Measurements from ENCODE around the gene RPS27.

- TF ChIP-seq, protein P1, sequence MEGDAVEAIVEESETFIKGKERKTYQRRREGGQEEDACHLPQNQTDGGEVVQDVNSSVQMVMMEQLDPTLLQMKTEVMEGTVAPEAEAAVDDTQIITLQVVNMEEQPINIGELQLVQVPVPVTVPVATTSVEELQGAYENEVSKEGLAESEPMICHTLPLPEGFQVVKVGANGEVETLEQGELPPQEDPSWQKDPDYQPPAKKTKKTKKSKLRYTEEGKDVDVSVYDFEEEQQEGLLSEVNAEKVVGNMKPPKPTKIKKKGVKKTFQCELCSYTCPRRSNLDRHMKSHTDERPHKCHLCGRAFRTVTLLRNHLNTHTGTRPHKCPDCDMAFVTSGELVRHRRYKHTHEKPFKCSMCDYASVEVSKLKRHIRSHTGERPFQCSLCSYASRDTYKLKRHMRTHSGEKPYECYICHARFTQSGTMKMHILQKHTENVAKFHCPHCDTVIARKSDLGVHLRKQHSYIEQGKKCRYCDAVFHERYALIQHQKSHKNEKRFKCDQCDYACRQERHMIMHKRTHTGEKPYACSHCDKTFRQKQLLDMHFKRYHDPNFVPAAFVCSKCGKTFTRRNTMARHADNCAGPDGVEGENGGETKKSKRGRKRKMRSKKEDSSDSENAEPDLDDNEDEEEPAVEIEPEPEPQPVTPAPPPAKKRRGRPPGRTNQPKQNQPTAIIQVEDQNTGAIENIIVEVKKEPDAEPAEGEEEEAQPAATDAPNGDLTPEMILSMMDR (IDR thresholded peaks at IDR 0.05) = no peak
- no peak for TF ChIP-seq EZH2 (IDR thresholded peaks at IDR 0.05; ENCODE audit: borderline replicate concordance, insufficient read depth, low read depth, low read length, poor library complexity, severe bottlenecking)
Measured at GRCh38 chr1:153944827-153945117, 45.8 kb upstream of the RPS27 start.
